ENCODE data around the gene GNG13. TPM values are rescaled to one million over a fixed set of nuclear protein-coding genes. Genes with fewer than 3 reads are reported as not detected.
A peak's percentile ranks its signal among the peaks of the same experiment; 100 is the strongest.

GNG13 gene
- total RNA-seq, 1 experiment from 2014 or later: 0.23 TPM

- CTCF ChIA-PET: no interaction called here
- in situ Hi-C loops (cut with HindIII; ENCODE audit: low pct_unique_long_range_greater_than_20kb, low sequenced_read_pairs): no loop called here
Measured at GRCh38 chr16:832652-833336, 32.3 kb upstream of the GNG13 start.

GRCh38 chr16:831571-832413 is 31.3 kb upstream of the GNG13 start:
- ChIA-PET CTCF (no interaction called here), POLR2A (no interaction called here)
- peaks cover 4% of the 10 kb centered on the region; the same call in 1 of the 2 replicates for H3K9me3 ChIP-seq (ENCODE audit: control insufficient read depth, insufficient read depth, low read depth, low read length)
- in situ Hi-C loops (cut with HindIII; ENCODE audit: low pct_unique_long_range_greater_than_20kb, low sequenced_read_pairs) (no loop called here), intact Hi-C loops (cut with micrococcal nuclease; ENCODE audit: unreplicated experiment) (no loop called here)
- no peak overlapping the region for H3K4me3 ChIP-seq (ENCODE audit: low read depth in 2 of 2, low read length in 2 of 2)
- no TSS peak for BruUV-seq (replicated peaks)
- H3K27me3 ChIP-seq (ENCODE audit: control insufficient read depth, insufficient read depth, low read length): no peaks in the 10 kb centered on the region
- ATAC-seq (no peak), DNase-seq (ENCODE audit: low read depth, low spot score) (no peak)
- no peaks in the 10 kb centered on the region for H3K4me1 ChIP-seq (ENCODE audit: control insufficient read depth, insufficient read depth, low read length)
- no peaks in the 10 kb centered on the region for H3K36me3 ChIP-seq (ENCODE audit: control insufficient read depth, insufficient read depth, low read length)
- no peak overlapping the region for H3K27ac ChIP-seq (ENCODE audit: low read length)
- TF ChIP-seq TCF7L2 (IDR thresholded peaks at IDR 0.05; ENCODE audit: low read depth, low read length): no peak
- TF ChIP-seq REST (IDR thresholded peaks at IDR 0.05; ENCODE audit: insufficient read depth in 1 of 2, low read depth in 2 of 2, low read length in 1 of 2): no peak
- TF ChIP-seq SIN3A (IDR thresholded peaks at IDR 0.05; ENCODE audit: borderline replicate concordance, insufficient read depth, low read depth, low read length): no peak
- no peak for TF ChIP-seq CTCF (IDR thresholded peaks at IDR 0.05)

More at GRCh38 chr16:832652-833336, 32.3 kb upstream of the GNG13 start:
- Histone ChIP-seq H3K9me3 (ENCODE audit: control insufficient read depth, insufficient read depth, low read depth, low read length) (peaks cover 4% of the 10 kb centered on the region; the same call in 1 of the 2 replicates), H3K4me1 (ENCODE audit: control insufficient read depth, insufficient read depth, low read length) (no peaks in the 10 kb centered on the region), H3K27me3 (ENCODE audit: control insufficient read depth, insufficient read depth, low read length) (no peaks in the 10 kb centered on the region), H3K27ac (ENCODE audit: low read length) (no peak overlapping the region), H3K36me3 (ENCODE audit: control insufficient read depth, insufficient read depth, low read length) (no peaks in the 10 kb centered on the region), H3K4me3 (ENCODE audit: low read depth in 2 of 2, low read length in 2 of 2) (no peak overlapping the region)
- ATAC-seq (peak; percentile 56; the same call in 1 of the 2 replicates), DNase-seq (ENCODE audit: low read depth, low spot score) (no peak)
- POLR2A ChIA-PET: no interaction called here
- intact Hi-C loops (cut with micrococcal nuclease; ENCODE audit: unreplicated experiment): no loop called here
- TF ChIP-seq CTCF (IDR thresholded peaks at IDR 0.05) (no peak), REST (IDR thresholded peaks at IDR 0.05; ENCODE audit: insufficient read depth in 1 of 2, low read depth in 2 of 2, low read length in 1 of 2) (no peak), POLR2AphosphoS5 (IDR thresholded peaks at IDR 0.05; ENCODE audit: low read depth, low read length) (no peak)
- BruUV-seq (replicated peaks): no TSS peak

Data from Panc1 (cell line).